IMR-90 (cell line): Measurements from ENCODE around the gene NPAS1. TPM values are rescaled to one million over a fixed set of nuclear protein-coding genes. Genes with fewer than 3 reads are reported as not detected.
"Not testable (repeated sequence)": the region's sequence is repeated elsewhere in the genome, so short reads cannot be mapped to it uniquely, and the experiment has no call there.

Experiments used
- ATAC-seq: fragments of 200-7000 bp; cut with Tn5 transposase; 2 replicates; pipeline ENCODE4 v1.9.1; 2020; ENCODE audit warnings: low read depth, mild to moderate bottlenecking, moderate library complexity
- BruUV-seq: library from RNA; stranded (reverse); fragments of 400-500 nt; replicated peaks from 2 replicates; lab custom pipeline; 2021; lab: Mats Ljungman, UMichigan
- CTCF ChIA-PET: fragments of 300-600 bp; formaldehyde crosslinking; extraction: SDS; loops from one replicate; lab custom pipeline; 2021; ENCODE audit warnings: antibody characterized with exemption; lab: Yijun Ruan, JAX
- POLR2A ChIA-PET: fragments of 300-600 bp; sonication (Branson Sonifier 250); formaldehyde crosslinking; loops from one replicate; lab custom pipeline; 2022; ENCODE audit warnings: antibody characterized with exemption; ENCODE audit not compliant: unreplicated experiment; lab: Charles Lee
- DNase-seq: peaks from one replicate; pipeline ENCODE4 v3.0.0; 2013
- H2AFZ ChIP-seq: replicated peaks from 2 replicates; pipeline ENCODE3; 2013; ENCODE audit warnings: low read length, mild to moderate bottlenecking; ENCODE audit not compliant: poor library complexity
- H2AK5ac ChIP-seq: 2 replicates; pipeline ENCODE4 v1.6.1; 2013; ENCODE audit warnings: low read depth, low read length, inconsistent platforms
- H2AK9ac ChIP-seq: replicated peaks from 2 replicates; pipeline ENCODE3; 2013; ENCODE audit warnings: mild to moderate bottlenecking, low read depth, low read length, moderate library complexity; ENCODE audit not compliant: poor library complexity
- H2BK120ac ChIP-seq: 2 replicates; pipeline ENCODE4 v1.6.1; 2013; ENCODE audit warnings: low read depth, low read length, inconsistent platforms
- H2BK15ac ChIP-seq: 3 replicates; pipeline ENCODE4 v1.6.1; 2013; ENCODE audit warnings: low read depth, low read length, inconsistent platforms
- H2BK20ac ChIP-seq: 2 replicates; pipeline ENCODE4 v1.6.1; 2013; ENCODE audit warnings: low read depth, mild to moderate bottlenecking, inconsistent platforms, low read length, moderate library complexity
- H2BK5ac ChIP-seq: 2 replicates; pipeline ENCODE4 v1.6.1; 2013; ENCODE audit warnings: mild to moderate bottlenecking, low read depth, low read length, inconsistent platforms; ENCODE audit not compliant: poor library complexity, severe bottlenecking
- H3K14ac ChIP-seq: replicated peaks from 2 replicates; pipeline ENCODE4 v1.6.1; 2013; ENCODE audit warnings: low read depth, low read length, inconsistent platforms
- H3K18ac ChIP-seq: 2 replicates; pipeline ENCODE4 v1.6.1; 2013; ENCODE audit warnings: low read depth, low read length, control low read depth
- H3K23ac ChIP-seq: 2 replicates; pipeline ENCODE4 v1.6.1; 2013; ENCODE audit warnings: low read depth, low read length, inconsistent platforms
- H3K27ac ChIP-seq: 2 replicates; pipeline ENCODE4 v1.5.1; 2013; ENCODE audit warnings: mild to moderate bottlenecking, control low read depth, low read length; ENCODE audit not compliant: insufficient read depth
- H3K27me3 ChIP-seq: 2 replicates; pipeline ENCODE4 v1.6.1; 2013; ENCODE audit warnings: low read length; ENCODE audit not compliant: control insufficient read depth, insufficient read depth
- H3K36me3 ChIP-seq: 2 replicates; pipeline ENCODE4 v1.6.1; 2013; ENCODE audit warnings: low read length, mixed read lengths; ENCODE audit not compliant: control insufficient read depth, insufficient read depth
- H3K4ac ChIP-seq: 2 replicates; pipeline ENCODE4 v1.6.1; 2013; ENCODE audit warnings: low read depth, low read length, inconsistent platforms
- H3K4me1 ChIP-seq: 2 replicates; pipeline ENCODE4 v1.6.1; 2013; ENCODE audit warnings: low read length, mixed read lengths; ENCODE audit not compliant: control insufficient read depth, insufficient read depth
- H3K4me2 ChIP-seq: 2 replicates; pipeline ENCODE4 v1.6.1; 2013; ENCODE audit warnings: low read depth, mild to moderate bottlenecking, control low read depth, low read length, moderate library complexity
- H3K4me3 ChIP-seq: 2 replicates; pipeline ENCODE4 v1.5.1; 2013; ENCODE audit warnings: low read depth, mild to moderate bottlenecking, control low read depth, low read length, moderate library complexity; ENCODE audit not compliant: insufficient read depth
- H3K56ac ChIP-seq: 2 replicates; pipeline ENCODE4 v1.6.1; 2013; ENCODE audit warnings: low read length, inconsistent platforms; ENCODE audit not compliant: insufficient read depth; ENCODE audit errors: extremely low read depth
- H3K79me1 ChIP-seq, 2 experiments: 2 replicates each; pipeline ENCODE4 v1.6.1; 2013; ENCODE audit warnings: low read length in 2 of 2, inconsistent platforms in 1 of 2, low read depth in 1 of 2
- H3K9ac ChIP-seq: 2 replicates; pipeline ENCODE4 v1.6.1; 2013; ENCODE audit warnings: low read depth, low read length, control low read depth
- H3K9me1 ChIP-seq: 2 replicates; pipeline ENCODE4 v1.6.1; 2013; ENCODE audit warnings: low read length, inconsistent platforms; ENCODE audit not compliant: insufficient read depth
- H3K9me3 ChIP-seq: 2 replicates; pipeline ENCODE4 v1.6.1; 2013; ENCODE audit warnings: low read length; ENCODE audit not compliant: control insufficient read depth, insufficient read depth
- H4K20me1 ChIP-seq: 2 replicates; pipeline ENCODE4 v1.6.1; 2013; ENCODE audit warnings: low read length, inconsistent platforms; ENCODE audit not compliant: insufficient read depth
- H4K5ac ChIP-seq: 2 replicates; pipeline ENCODE4 v1.6.1; 2013; ENCODE audit warnings: mild to moderate bottlenecking, low read depth, low read length, control low read depth
- H4K8ac ChIP-seq, 2 experiments: 2 replicates each; pipeline ENCODE4 v1.6.1; 2013; ENCODE audit warnings: low read depth in 2 of 2, low read length in 2 of 2, control low read depth in 1 of 2, inconsistent platforms in 1 of 2
- H4K91ac ChIP-seq: 2 replicates; pipeline ENCODE4 v1.6.1; 2013; ENCODE audit warnings: low read depth, low read length, inconsistent platforms; ENCODE audit not compliant: insufficient read depth
- WGBS, 2 experiments: methylation state at CpG; one replicate each; pipeline versions ENCODE4 v1.1.5 to v1.1.7; 2013; ENCODE audit warnings: missing lambda C conversion rate in 2 of 2; ENCODE audit not compliant: insufficient read length in 1 of 2; ENCODE audit errors: extremely low coverage in 2 of 2; 5-methylcytosine and 5-hydroxymethylcytosine counted together
- dilution Hi-C: fragments of 300-500 bp; cut with HindIII; formaldehyde crosslinking; loops from one replicate; pipeline ENCODE4 v1.14.3; 2018; ENCODE audit warnings: low sequenced_read_pairs; ENCODE audit not compliant: unreplicated experiment
- in situ Hi-C: fragments of 300-500 bp; cut with MboI; formaldehyde crosslinking; loops from 3 replicates; pipeline ENCODE4 v1.14.3; 2019; ENCODE audit warnings: low sequenced_read_pairs, inconsistent platforms, mixed read lengths
- intact Hi-C: fragments of 100-400 bp; cut with micrococcal nuclease; formaldehyde crosslinking; loops from 2 replicates; pipeline ENCODE4 v1.10.0; 2022
- polyA plus RNA-seq, 3 experiments: library from polyadenylated mRNA; depleted of rRNA; stranded (reverse); fragments of >200 nt; gene quantifications; 2 replicates each; pipeline ENCODE4 v1.2.3, GENCODE V29; 2012; ENCODE audit warnings: low replicate concordance in 1 of 3
- total RNA-seq: library from RNA; depleted of rRNA; stranded (reverse); fragments of >200 nt; gene quantifications from 2 replicates; pipeline ENCODE4 v1.2.3, GENCODE V29; 2012

NPAS1 gene
- total and polyA plus RNA-seq, 2 of the 4 experiments (the other 2 are of a cell fraction) = 0.36 to 5.7 TPM

DNA sequence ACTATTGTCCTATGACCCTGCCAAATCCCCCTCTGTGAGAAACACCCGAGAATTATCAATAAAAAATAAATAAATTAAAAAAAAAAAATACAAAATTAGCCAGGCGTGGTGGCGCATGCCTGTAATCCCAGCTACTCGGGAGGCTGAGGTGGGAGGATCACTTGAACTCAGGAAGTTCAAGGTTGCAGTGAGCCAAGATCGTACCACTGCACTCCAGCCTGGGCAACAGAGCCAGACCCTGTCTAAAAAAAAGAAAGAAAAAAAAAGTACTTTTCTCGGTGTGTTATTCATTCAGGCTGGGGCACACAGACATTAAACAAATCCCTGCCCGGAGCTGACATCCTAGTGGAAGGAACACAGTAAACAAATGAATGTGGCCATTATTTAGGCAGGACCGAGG, 9.1 kb upstream of the NPAS1 start:
- H2AK9ac ChIP-seq, H3K27me3 ChIP-seq, H2AK5ac ChIP-seq, ATAC-seq, H2BK5ac ChIP-seq, dilution Hi-C loops, H3K9me1 ChIP-seq, H3K23ac ChIP-seq, H2BK15ac ChIP-seq, H4K8ac ChIP-seq, intact Hi-C loops, H3K4me3 ChIP-seq, H3K27ac ChIP-seq, H3K18ac ChIP-seq, DNase-seq, H3K4ac ChIP-seq, H3K56ac ChIP-seq, H2BK20ac ChIP-seq, H2AFZ ChIP-seq, H3K79me1 ChIP-seq, H4K20me1 ChIP-seq, H3K14ac ChIP-seq, BruUV-seq, H3K4me2 ChIP-seq, H3K4me1 ChIP-seq, H3K9me3 ChIP-seq, H3K36me3 ChIP-seq, H3K9ac ChIP-seq, H4K91ac ChIP-seq, CTCF ChIA-PET, H4K5ac ChIP-seq, POLR2A ChIA-PET, H2BK120ac ChIP-seq: not testable (repeated sequence)
- in situ Hi-C loops = loop anchor here (10.0 kb wide), 1 partner anchor 114 kb away; no protein-coding TSS in a partner anchor
- WGBS, 2 experiments = 57% methylated on average over 3 of the region's 8 CpGs; no CpG with 5 or more reads in 1 of the 2 experiments
